Kidney (tissue), 14 donors: ENCODE measurements around the gene RPUSD3. TPM values are rescaled to one million over a fixed set of nuclear protein-coding genes. Genes with fewer than 3 reads are reported as not detected.

Experiments
- DNase-seq, 5 donors: peaks; one replicate each; pipeline ENCODE4 v3.0.0-alpha.2; 2013 to 2020
- FAIRE-seq: peaks from 2 replicates; lab custom pipeline; 2012; peaks lifted over from hg19 to GRCh38; lab: Jason Lieb, UNC
- H3K27ac ChIP-seq, 2 donors: one replicate each; pipeline ENCODE4 v1.7.0; 2013; ENCODE audit warnings: low read depth in 2 of 2, low read length in 2 of 2, inconsistent platforms in 1 of 2
- H3K27me3 ChIP-seq: one replicate; pipeline ENCODE4 v1.7.1; 2013; ENCODE audit warnings: low read length, inconsistent platforms; ENCODE audit not compliant: control insufficient read depth, insufficient read depth
- H3K36me3 ChIP-seq, 3 donors: one replicate each; pipeline versions ENCODE4 v1.7.0 to v1.7.1; 2013; ENCODE audit warnings: low read length in 3 of 3, control low read depth in 1 of 3, inconsistent platforms in 1 of 3; ENCODE audit not compliant: insufficient read depth in 3 of 3, control insufficient read depth in 2 of 3
- H3K4me1 ChIP-seq, 3 donors: one replicate each; pipeline versions ENCODE4 v1.7.0 to v1.7.1; 2013; ENCODE audit warnings: low read length in 3 of 3, inconsistent platforms in 1 of 3, low read depth in 1 of 3; ENCODE audit not compliant: control insufficient read depth in 2 of 3, insufficient read depth in 2 of 3
- H3K4me3 ChIP-seq, 3 donors: one replicate each; pipeline versions ENCODE4 v1.7.0 to v1.8.1; 2013; ENCODE audit warnings: low read length in 3 of 3, control low read depth in 1 of 3, inconsistent platforms in 1 of 3
- H3K9ac ChIP-seq, 3 donors: one replicate each; pipeline versions ENCODE4 v1.7.0 to v1.7.1; 2013; ENCODE audit warnings: low read length in 3 of 3, control low read depth in 1 of 3, inconsistent platforms in 1 of 3
- H3K9me3 ChIP-seq, 3 donors: one replicate each; pipeline versions ENCODE4 v1.7.0 to v1.7.1; 2013; ENCODE audit warnings: low read length in 3 of 3, control low read depth in 1 of 3, inconsistent platforms in 1 of 3; ENCODE audit not compliant: control insufficient read depth in 2 of 3, insufficient read depth in 1 of 3
- CTCF ChIP-seq: IDR thresholded peaks from 3 replicates; pipeline ENCODE4 v1.5.1; 2012; ENCODE audit warnings: mild to moderate bottlenecking, moderate library complexity, borderline replicate concordance; ENCODE audit not compliant: insufficient read depth; ENCODE audit errors: extremely low read depth
- intact Hi-C: fragments of 100-400 bp; cut with DNase I; formaldehyde crosslinking; loops from one replicate; pipeline ENCODE4 v1.11.1; 2022
- polyA plus RNA-seq: library from polyadenylated mRNA; stranded (reverse); fragments of 350-450 nt; fragmentation: Illumina TruSeq; extraction: RNeasy Lipid Tissue Mini Kit (QIAGEN cat#74804); gene quantifications from one replicate; pipeline ENCODE4 v1.2.3, GENCODE V29; 2014; ENCODE audit warnings: low read depth, low replicate concordance; ENCODE audit not compliant: insufficient read depth
- total RNA-seq: library from RNA; stranded (reverse); fragmentation: NEBNext Ultra II Directional; extraction: Animal tissue kit (Norgen Biotek cat#: 25700); gene quantifications from one replicate; pipeline ENCODE4 v1.2.1, GENCODE V29; 2021
- donor health status: control.
- donor health status: control.
- donor health status: control.
- donor health status: control.
- donor health status: control.
- donor health status: DM: yes; HTN: yes; CAD: no.
- donor health status: Normal renal cell carcinoma (clear cell type).

The RPUSD3 gene
- total and polyA plus RNA-seq, 2 donors from 2014 or later = 29.1 to 53.2 TPM

- intact Hi-C loops = no loop called here
Measured at GRCh38 chr3:9809615-9810432, 34.0 kb downstream of the RPUSD3 start, which contains the start of gene TTLL3. TSS of gene TTLL3 (plus strand) at chr3:9810262. CDS start at chr3:9810662, 400 bp downstream.

GRCh38 chr3:9809239-9809614 is 34.6 kb downstream of the RPUSD3 start:
- intact Hi-C loops = no loop called here
- DNase-seq (no peak), FAIRE-seq (no peak)
- no peak for TF ChIP-seq CTCF
- Histone ChIP-seq H3K27ac (peak overlapping the region; percentile 91), H3K9ac (peak overlapping the region; percentile 10 to 75 (median 20)), H3K4me1 (peaks cover 0 to 28% (median 6%) of the 10 kb centered on the region in 3 donors), H3K36me3 (peaks cover 2 to 12% (median 3%) of the 10 kb centered on the region in 3 donors), H3K4me3 (peak overlapping the region; percentile 43 to 60 (median 50)), H3K27me3 (no peaks in the 10 kb centered on the region), H3K9me3 (no peaks in the 10 kb centered on the region)

More at GRCh38 chr3:9809615-9810432, 34.0 kb downstream of the RPUSD3 start, which contains the start of gene TTLL3:
- Histone ChIP-seq H3K4me3 (peak within 1 kb of the TSS; percentile 43 to 60 (median 50)), H3K36me3 (peaks cover 0 to 6% (median 2%) of the 10 kb centered on the region in 3 donors), H3K27ac (peak within 1 kb of the TSS; percentile 91), H3K27me3 (no peaks in the 10 kb centered on the region), H3K9ac (peak within 1 kb of the TSS; percentile 20 to 75 (median 31)), H3K4me1 (peaks cover 0 to 24% (median 0%) of the 10 kb centered on the region in 3 donors), H3K9me3 (no peaks in the 10 kb centered on the region)
- DNase-seq (peak; percentile 79 to 93 (median 89)), FAIRE-seq (no peak)
- no peak for TF ChIP-seq CTCF

GRCh38 chr3:9808345-9809037 is 35.3 kb downstream of the RPUSD3 start:
- Histone ChIP-seq H3K4me1 (peaks cover 0 to 29% (median 6%) of the 10 kb centered on the region in 3 donors), H3K9me3 (no peaks in the 10 kb centered on the region), H3K36me3 (peaks cover 7 to 18% (median 10%) of the 10 kb centered on the region in 3 donors), H3K27me3 (no peaks in the 10 kb centered on the region), H3K27ac (peak overlapping the region; percentile 91), H3K9ac (no peak overlapping the region), H3K4me3 (no peak overlapping the region)
- intact Hi-C loops = no loop called here
- DNase-seq = peak in 1 of 5 donors; percentile 37
- FAIRE-seq = no peak
- TF ChIP-seq CTCF = no peak
